Measurements from ENCODE around the gene RPP30. TPM values are rescaled to one million over a fixed set of nuclear protein-coding genes. Genes with fewer than 3 reads are reported as not detected.
"Not testable (repeated sequence)": the region's sequence is repeated elsewhere in the genome, so short reads cannot be mapped to it uniquely, and the experiment has no call there.

Gene RPP30
- total RNA-seq, 8 experiments from 2014 or later, result 28.1 to 50.3 (median 33.3) TPM

GRCh38 chr10:90939648-90940047, 67.9 kb downstream of the RPP30 start:
- Histone ChIP-seq H3K4me3 (no peak overlapping the region), H3K4me1 (replicated peaks in 1 of 2) (peaks cover 0 to 6% of the 10 kb centered on the region in 2 donors), H3K27ac (no peak overlapping the region)
- ATAC-seq (replicated peaks in 6 of 8), result no peak
- in situ Hi-C loops (cut with MboI; ENCODE audit: low pct_unique_long_range_greater_than_20kb in 2 of 9, low sequenced_read_pairs in 9 of 9, unreplicated experiment in 9 of 9), result no loop called here
- 0 to 100% (median 50%) methylated on average over 1 of the region's 6 CpGs; no CpG with 5 or more reads in 4 of the 10 experiments for WGBS, 10 experiments

- H3K27ac ChIP-seq; H3K4me3 ChIP-seq; ATAC-seq (replicated peaks in 6 of 8); H3K4me1 ChIP-seq (replicated peaks in 1 of 2); in situ Hi-C loops (cut with MboI; ENCODE audit: low pct_unique_long_range_greater_than_20kb in 2 of 9, low sequenced_read_pairs in 9 of 9, unreplicated experiment in 9 of 9): not testable (repeated sequence)
- 0 to 94% (median 80%) methylated on average over 1 to 3 of the region's 3 CpGs; no CpG with 5 or more reads in 3 of the 10 experiments for WGBS, 10 experiments
These were observed 71.2 kb downstream of the RPP30 start for GRCh38 chr10:90942980-90943379.

- no peak overlapping the region for H3K4me3 ChIP-seq
- WGBS, 10 experiments, result 0 to 71% methylated on average over 1 of the region's 1 CpG; no CpG with 5 or more reads in 8 of the 10 experiments
- H3K4me1 ChIP-seq (replicated peaks in 1 of 2), result no peaks in the 10 kb centered on the region
- in situ Hi-C loops (cut with MboI; ENCODE audit: low pct_unique_long_range_greater_than_20kb in 2 of 9, low sequenced_read_pairs in 9 of 9, unreplicated experiment in 9 of 9), result no loop called here
- no peak for ATAC-seq (replicated peaks in 6 of 8)
- H3K27ac ChIP-seq, result no peak overlapping the region
These were observed 73.0 kb downstream of the RPP30 start for GRCh38 chr10:90944749-90945148.

DNA sequence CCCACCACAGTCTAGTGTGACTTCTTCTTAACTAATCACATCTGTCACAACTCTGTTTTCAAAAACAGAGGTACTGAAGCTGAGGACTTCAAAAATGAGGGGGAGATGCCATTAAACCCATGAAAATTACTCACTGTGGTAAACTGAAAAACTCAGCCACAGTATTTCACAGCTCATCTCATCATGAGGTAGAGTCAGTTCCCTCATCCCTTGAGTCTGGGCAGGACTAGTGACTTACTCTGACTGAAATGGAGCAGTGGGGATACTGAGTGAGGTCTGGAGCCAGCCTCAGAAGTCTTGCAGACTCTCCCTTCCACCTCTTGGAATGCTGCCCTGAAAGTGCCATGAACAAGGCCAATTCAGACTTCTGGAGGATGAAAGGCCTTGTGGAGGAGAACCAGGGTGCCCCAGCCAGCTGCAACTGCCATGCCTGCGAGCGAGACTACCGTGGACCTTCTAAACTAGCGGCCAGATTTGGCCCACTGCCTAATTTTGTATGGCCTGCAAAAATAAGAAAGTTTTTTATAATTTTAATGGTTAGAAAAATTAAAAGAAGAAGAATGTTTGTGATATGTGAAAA, 73.8 kb downstream of the RPP30 start:
- in situ Hi-C loops (cut with MboI; ENCODE audit: low pct_unique_long_range_greater_than_20kb in 2 of 9, low sequenced_read_pairs in 9 of 9, unreplicated experiment in 9 of 9), result no loop called here
- Histone ChIP-seq H3K4me1 (replicated peaks in 1 of 2) (no peaks in the 10 kb centered on the region), H3K4me3 (no peak overlapping the region), H3K27ac (no peak overlapping the region)
- ATAC-seq (replicated peaks in 6 of 8), result no peak
- 42 to 100% (median 97%) methylated on average over 1 to 4 of the region's 4 CpGs; no CpG with 5 or more reads in 2 of the 10 experiments for WGBS, 10 experiments

- Histone ChIP-seq H3K27ac (no peak overlapping the region), H3K4me3 (no peak overlapping the region), H3K4me1 (replicated peaks in 1 of 2) (no peaks in the 10 kb centered on the region)
- in situ Hi-C loops (cut with MboI; ENCODE audit: low pct_unique_long_range_greater_than_20kb in 2 of 9, low sequenced_read_pairs in 9 of 9, unreplicated experiment in 9 of 9), result no loop called here
- peak in 1 of 8 experiments; percentile 27 for ATAC-seq (replicated peaks in 6 of 8)
- 68 to 100% (median 85%) methylated on average over 2 to 5 of the region's 5 CpGs; no CpG with 5 or more reads in 1 of the 10 experiments for WGBS, 10 experiments
These were observed 75.5 kb downstream of the RPP30 start for GRCh38 chr10:90947030-90947960.

Other genes with a start within 250 kb of the RPP30 start
- 1 to 10 TPM in 3 of 8 experiments, under 1 TPM in 5; 0.14 to 3.5 (median 0.68) TPM for gene HTR7, start 13.9 kb upstream of the RPP30 start, total RNA-seq
- 10 to 100 TPM in 1 of 8 experiments, under 1 TPM in 4, not detected in 3; 0.11 to 27.7 (median 0.24) TPM for gene ANKRD1, start 49.1 kb downstream of the RPP30 start, total RNA-seq

Data from motor neuron (in vitro differentiated cells).